ENCODE results near the gene RTRAF. TPM values are rescaled to one million over a fixed set of nuclear protein-coding genes. Genes with fewer than 3 reads are reported as not detected.

Gene RTRAF
- total and polyA plus RNA-seq, 7 experiments from 2014 or later, result 112 to 206 (median 124) TPM

- Histone ChIP-seq H3K9me3 (ENCODE audit: control insufficient read depth in 2 of 3, low read length in 3 of 3) (no peaks in the 10 kb centered on the region), H3K4me3 (ENCODE audit: low read length) (no peak overlapping the region), H3K4me1 (ENCODE audit: control insufficient read depth in 2 of 2, insufficient read depth in 2 of 2, low read length in 2 of 2) (no peaks in the 10 kb centered on the region), H3K36me3 (ENCODE audit: control insufficient read depth in 2 of 3, insufficient read depth in 3 of 3, low read length in 3 of 3) (peaks cover 14 to 66% (median 39%) of the 10 kb centered on the region in 3 experiments), H3K27ac (ENCODE audit: low read depth, low read length) (no peak overlapping the region), H3K27me3 (ENCODE audit: control insufficient read depth in 2 of 2, insufficient read depth in 2 of 2, low read length in 2 of 2) (no peaks in the 10 kb centered on the region)
- ChIA-PET CTCF (no interaction called here), POLR2A (no interaction called here)
- Mint-ChIP-seq H3K27me3 (no peaks in the 10 kb centered on the region), H3K4me1 (peaks cover 11 to 43% (median 31%) of the 10 kb centered on the region in 7 donors), H3K36me3 (peaks cover 0 to 58% (median 27%) of the 10 kb centered on the region in 5 donors), H3K27ac (peak overlapping the region in 1 of 9 donors; percentile 32), H3K9me3 (no peaks in the 10 kb centered on the region), H3K4me3 (no peak overlapping the region)
- ATAC-seq, result no peak
- intact Hi-C loops (cut with micrococcal nuclease), result loop anchor here (5.0 to 10.0 kb wide), 3 partner anchors 299 to 1056 kb away; partner anchors contain the start of gene GNPNAT1 (in 1 of the 2)
- DNase-seq, result no peak
These were observed 9.0 kb downstream of the RTRAF start for GRCh38 chr14:51998348-51998747.

- peaks cover 6 to 35% (median 25%) of the 10 kb centered on the region in 7 donors for H3K4me1 Mint-ChIP-seq
- DNase-seq, result no peak
- ChIA-PET POLR2A (no interaction called here), CTCF (no interaction called here)
- Histone ChIP-seq H3K27me3 (ENCODE audit: control insufficient read depth in 2 of 2, insufficient read depth in 2 of 2, low read length in 2 of 2) (no peaks in the 10 kb centered on the region), H3K4me3 (ENCODE audit: low read length) (no peak overlapping the region), H3K27ac (ENCODE audit: low read depth, low read length) (no peak overlapping the region), H3K36me3 (ENCODE audit: control insufficient read depth in 2 of 3, insufficient read depth in 3 of 3, low read length in 3 of 3) (peaks cover 14 to 66% (median 39%) of the 10 kb centered on the region in 3 experiments), H3K9me3 (ENCODE audit: control insufficient read depth in 2 of 3, low read length in 3 of 3) (no peaks in the 10 kb centered on the region), H3K4me1 (ENCODE audit: control insufficient read depth in 2 of 2, insufficient read depth in 2 of 2, low read length in 2 of 2) (no peaks in the 10 kb centered on the region)
- intact Hi-C loops (cut with micrococcal nuclease), result loop anchor here (5.0 to 10.0 kb wide), 3 partner anchors 298 to 1056 kb away; partner anchors contain the start of gene GNPNAT1 (in 1 of the 2)
- no peak overlapping the region for H3K4me3 Mint-ChIP-seq
- peaks cover 0 to 52% (median 26%) of the 10 kb centered on the region in 5 donors for H3K36me3 Mint-ChIP-seq
- no peak for ATAC-seq
- no peaks in the 10 kb centered on the region for H3K9me3 Mint-ChIP-seq
- no peaks in the 10 kb centered on the region for H3K27me3 Mint-ChIP-seq
- H3K27ac Mint-ChIP-seq, result no peak overlapping the region
These were observed 9.7 kb downstream of the RTRAF start for GRCh38 chr14:51999084-51999483.

GRCh38 chr14:52000019-52000582 is 10.8 kb downstream of the RTRAF start:
- Mint-ChIP-seq H3K27ac (peak overlapping the region in 1 of 9 donors; percentile 34), H3K27me3 (no peaks in the 10 kb centered on the region)
- DNase-seq, result no peak

GRCh38 chr14:52000696-52001095 is 11.3 kb downstream of the RTRAF start:
- CTCF ChIA-PET, result no interaction called here
- Histone ChIP-seq H3K4me3 (ENCODE audit: low read length) (no peak overlapping the region), H3K36me3 (ENCODE audit: control insufficient read depth in 2 of 3, insufficient read depth in 3 of 3, low read length in 3 of 3) (peaks cover 10 to 68% (median 36%) of the 10 kb centered on the region in 3 experiments), H3K27ac (ENCODE audit: low read depth, low read length) (no peak overlapping the region), H3K9me3 (ENCODE audit: control insufficient read depth in 2 of 3, low read length in 3 of 3) (no peaks in the 10 kb centered on the region), H3K4me1 (ENCODE audit: control insufficient read depth in 2 of 2, insufficient read depth in 2 of 2, low read length in 2 of 2) (no peaks in the 10 kb centered on the region), H3K27me3 (ENCODE audit: control insufficient read depth in 2 of 2, insufficient read depth in 2 of 2, low read length in 2 of 2) (no peaks in the 10 kb centered on the region)
- Mint-ChIP-seq H3K4me3 (no peak overlapping the region), H3K9me3 (no peaks in the 10 kb centered on the region), H3K27me3 (no peaks in the 10 kb centered on the region), H3K36me3 (peaks cover 0 to 45% (median 28%) of the 10 kb centered on the region in 5 donors), H3K27ac (peak overlapping the region in 2 of 9 donors; percentile 26 to 34), H3K4me1 (peaks cover 1 to 21% (median 15%) of the 10 kb centered on the region in 7 donors)
- POLR2A ChIA-PET, result no interaction called here
- intact Hi-C loops (cut with micrococcal nuclease), result no loop called here
- no peak for DNase-seq
- no peak for ATAC-seq

More at GRCh38 chr14:52000019-52000582, 10.8 kb downstream of the RTRAF start:
- Mint-ChIP-seq H3K36me3 (peaks cover 0 to 43% (median 25%) of the 10 kb centered on the region in 5 donors), H3K4me3 (no peak overlapping the region), H3K9me3 (no peaks in the 10 kb centered on the region), H3K4me1 (peaks cover 3 to 25% (median 16%) of the 10 kb centered on the region in 7 donors)
- Histone ChIP-seq H3K4me1 (ENCODE audit: control insufficient read depth in 2 of 2, insufficient read depth in 2 of 2, low read length in 2 of 2) (no peaks in the 10 kb centered on the region), H3K27ac (ENCODE audit: low read depth, low read length) (no peak overlapping the region), H3K27me3 (ENCODE audit: control insufficient read depth in 2 of 2, insufficient read depth in 2 of 2, low read length in 2 of 2) (no peaks in the 10 kb centered on the region), H3K9me3 (ENCODE audit: control insufficient read depth in 2 of 3, low read length in 3 of 3) (no peaks in the 10 kb centered on the region), H3K36me3 (ENCODE audit: control insufficient read depth in 2 of 3, insufficient read depth in 3 of 3, low read length in 3 of 3) (peaks cover 9 to 67% (median 39%) of the 10 kb centered on the region in 3 experiments), H3K4me3 (ENCODE audit: low read length) (no peak overlapping the region)
- ChIA-PET CTCF (no interaction called here), POLR2A (no interaction called here)
- intact Hi-C loops (cut with micrococcal nuclease), result no loop called here
- no peak for ATAC-seq

- no peak overlapping the region for H3K4me3 Mint-ChIP-seq
- H3K4me1 ChIP-seq (ENCODE audit: control insufficient read depth in 2 of 2, insufficient read depth in 2 of 2, low read length in 2 of 2), result no peaks in the 10 kb centered on the region
- peaks cover 10 to 81% (median 40%) of the 10 kb centered on the region in 3 experiments for H3K36me3 ChIP-seq (ENCODE audit: control insufficient read depth in 2 of 3, insufficient read depth in 3 of 3, low read length in 3 of 3)
- no peaks in the 10 kb centered on the region for H3K9me3 ChIP-seq (ENCODE audit: control insufficient read depth in 2 of 3, low read length in 3 of 3)
- no peak for ATAC-seq
- H3K27ac ChIP-seq (ENCODE audit: low read depth, low read length), result no peak overlapping the region
- H3K4me3 ChIP-seq (ENCODE audit: low read length), result no peak overlapping the region
- peak overlapping the region in 1 of 9 donors; percentile 65 for H3K27ac Mint-ChIP-seq
- no peak for DNase-seq
- H3K27me3 ChIP-seq (ENCODE audit: control insufficient read depth in 2 of 2, insufficient read depth in 2 of 2, low read length in 2 of 2), result no peaks in the 10 kb centered on the region
- peaks cover 4 to 47% (median 36%) of the 10 kb centered on the region in 5 donors for H3K36me3 Mint-ChIP-seq
- peaks cover 0 to 7% (median 2%) of the 10 kb centered on the region in 7 donors for H3K4me1 Mint-ChIP-seq
- CTCF ChIA-PET, result no interaction called here
- POLR2A ChIA-PET, result no interaction called here
- no peaks in the 10 kb centered on the region for H3K9me3 Mint-ChIP-seq
- no peaks in the 10 kb centered on the region for H3K27me3 Mint-ChIP-seq
- intact Hi-C loops (cut with micrococcal nuclease), result no loop called here
These were observed 13.2 kb downstream of the RTRAF start for GRCh38 chr14:52002542-52002941.

GRCh38 chr14:52003324-52003723 is 14.0 kb downstream of the RTRAF start:
- H3K4me1 Mint-ChIP-seq, result peaks cover 0 to 7% (median 0%) of the 10 kb centered on the region in 7 donors
- intact Hi-C loops (cut with micrococcal nuclease), result no loop called here
- no peak overlapping the region for H3K4me3 ChIP-seq (ENCODE audit: low read length)
- POLR2A ChIA-PET, result interaction anchor here (0.6 kb wide), 1 partner anchor 1033 kb away, joined by 3 read pairs; no protein-coding TSS in a partner anchor
- CTCF ChIA-PET, result no interaction called here
- no peaks in the 10 kb centered on the region for H3K9me3 Mint-ChIP-seq
- DNase-seq (no peak), ATAC-seq (no peak)
- H3K27ac ChIP-seq (ENCODE audit: low read depth, low read length), result no peak overlapping the region
- H3K27me3 Mint-ChIP-seq, result no peaks in the 10 kb centered on the region
- peaks cover 7 to 84% (median 45%) of the 10 kb centered on the region in 3 experiments for H3K36me3 ChIP-seq (ENCODE audit: control insufficient read depth in 2 of 3, insufficient read depth in 3 of 3, low read length in 3 of 3)
- no peaks in the 10 kb centered on the region for H3K4me1 ChIP-seq (ENCODE audit: control insufficient read depth in 2 of 2, insufficient read depth in 2 of 2, low read length in 2 of 2)
- H3K9me3 ChIP-seq (ENCODE audit: control insufficient read depth in 2 of 3, low read length in 3 of 3), result no peaks in the 10 kb centered on the region
- H3K27ac Mint-ChIP-seq, result peak overlapping the region in 1 of 9 donors; percentile 38
- peaks cover 10 to 48% (median 39%) of the 10 kb centered on the region in 5 donors for H3K36me3 Mint-ChIP-seq
- no peak overlapping the region for H3K4me3 Mint-ChIP-seq
- no peaks in the 10 kb centered on the region for H3K27me3 ChIP-seq (ENCODE audit: control insufficient read depth in 2 of 2, insufficient read depth in 2 of 2, low read length in 2 of 2)

- no peak for ATAC-seq
- intact Hi-C loops (cut with micrococcal nuclease), result no loop called here
- no peak for DNase-seq
- ChIA-PET POLR2A (no interaction called here), CTCF (no interaction called here)
- Histone ChIP-seq H3K27ac (ENCODE audit: low read depth, low read length) (no peak overlapping the region), H3K36me3 (ENCODE audit: control insufficient read depth in 2 of 3, insufficient read depth in 3 of 3, low read length in 3 of 3) (peaks cover 12 to 96% (median 45%) of the 10 kb centered on the region in 3 experiments), H3K9me3 (ENCODE audit: control insufficient read depth in 2 of 3, low read length in 3 of 3) (no peaks in the 10 kb centered on the region), H3K4me1 (ENCODE audit: control insufficient read depth in 2 of 2, insufficient read depth in 2 of 2, low read length in 2 of 2) (no peaks in the 10 kb centered on the region), H3K4me3 (ENCODE audit: low read length) (no peak overlapping the region), H3K27me3 (ENCODE audit: control insufficient read depth in 2 of 2, insufficient read depth in 2 of 2, low read length in 2 of 2) (no peaks in the 10 kb centered on the region)
- H3K27ac Mint-ChIP-seq, result peak overlapping the region in 3 of 9 donors; percentile 20 to 38 (median 25)
- no peaks in the 10 kb centered on the region for H3K27me3 Mint-ChIP-seq
- peaks cover 15 to 50% (median 38%) of the 10 kb centered on the region in 5 donors for H3K36me3 Mint-ChIP-seq
- H3K4me1 Mint-ChIP-seq, result peaks cover 0 to 7% (median 0%) of the 10 kb centered on the region in 7 donors
- H3K4me3 Mint-ChIP-seq, result peak overlapping the region in 1 of 10 donors; percentile 32
- no peaks in the 10 kb centered on the region for H3K9me3 Mint-ChIP-seq
These were observed 16.3 kb downstream of the RTRAF start for GRCh38 chr14:52005625-52006024.
